ENCODE results near the gene BCKDHA.

Gene BCKDHA

DNA sequence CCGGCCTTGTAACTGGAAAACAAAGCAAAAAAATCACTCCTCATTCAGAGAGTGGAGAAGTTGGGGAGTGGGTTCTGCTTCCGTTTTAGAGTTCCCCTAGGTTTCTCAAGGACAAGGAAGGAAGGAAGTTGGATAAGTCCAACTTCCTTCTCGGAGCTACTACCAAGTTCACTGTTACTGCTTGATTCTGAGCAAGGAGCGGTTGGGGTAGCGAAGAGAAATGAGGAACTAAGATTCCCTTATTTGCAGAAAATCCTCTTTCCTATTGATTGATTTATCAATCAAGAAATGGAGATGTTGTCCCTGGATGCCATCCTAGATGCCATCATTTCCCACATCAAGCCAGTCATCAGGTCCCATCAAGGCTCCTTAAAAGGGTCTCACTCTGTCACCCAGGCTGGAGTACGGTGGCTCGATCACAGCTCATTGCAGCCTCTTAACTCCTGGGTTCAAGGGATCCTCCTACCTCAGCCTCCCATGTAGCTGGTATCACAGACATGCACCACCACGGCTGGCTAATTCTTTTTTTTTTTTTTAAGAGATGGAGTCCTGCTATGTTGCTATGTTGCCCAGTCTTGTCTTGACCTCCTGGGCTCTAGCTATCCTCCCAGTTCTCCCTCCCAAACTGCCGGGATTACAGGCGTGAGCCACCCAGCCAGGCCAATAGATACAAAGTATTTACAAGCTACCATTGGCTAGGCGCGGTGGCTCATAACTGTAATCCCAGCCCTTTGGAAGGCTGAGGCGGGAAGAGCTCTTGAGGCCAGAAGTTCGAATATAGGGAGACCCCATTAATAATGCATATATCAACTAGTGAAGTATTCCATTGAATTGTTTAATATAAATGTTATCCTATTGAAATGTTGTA is 32.9 kb upstream of the BCKDHA start:
- DNase-seq (ENCODE audit: low read depth in 1 of 2, low spot score in 1 of 2) = peak; percentile 56 to 78

DNA sequence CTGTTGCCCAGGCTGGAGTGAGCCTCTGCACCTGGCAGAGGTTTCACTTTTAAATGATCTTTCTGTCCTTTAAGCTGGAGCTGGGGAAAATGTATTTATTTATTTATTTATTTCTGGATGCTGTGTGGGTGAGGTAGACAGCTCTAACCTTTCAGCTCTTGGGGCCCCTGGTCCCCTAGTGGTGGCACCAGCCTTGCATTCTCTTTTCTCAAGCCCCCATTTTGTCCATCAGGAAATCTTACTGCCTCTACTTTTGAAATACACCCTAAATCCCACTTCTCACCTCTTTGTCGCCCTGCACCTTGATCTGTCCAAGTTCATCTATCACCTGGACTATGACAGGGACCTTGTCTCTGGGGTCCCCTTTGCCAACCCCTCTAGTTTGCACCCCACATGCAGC is 31.5 kb upstream of the BCKDHA start:
- H3K27ac ChIP-seq (replicated peaks) = no peak overlapping the region
- no peak for DNase-seq (ENCODE audit: low read depth in 1 of 2, low spot score in 1 of 2)
- TF ChIP-seq POLR2AphosphoS5 (IDR thresholded peaks at IDR 0.05; ENCODE audit: low read depth) = no peak
- no peak for TF ChIP-seq GABPA (IDR thresholded peaks at IDR 0.05; ENCODE audit: low read depth)
- no peak for TF ChIP-seq SPI1 (IDR thresholded peaks at IDR 0.05; ENCODE audit: borderline replicate concordance, low read depth)
- TF ChIP-seq, protein P1, sequence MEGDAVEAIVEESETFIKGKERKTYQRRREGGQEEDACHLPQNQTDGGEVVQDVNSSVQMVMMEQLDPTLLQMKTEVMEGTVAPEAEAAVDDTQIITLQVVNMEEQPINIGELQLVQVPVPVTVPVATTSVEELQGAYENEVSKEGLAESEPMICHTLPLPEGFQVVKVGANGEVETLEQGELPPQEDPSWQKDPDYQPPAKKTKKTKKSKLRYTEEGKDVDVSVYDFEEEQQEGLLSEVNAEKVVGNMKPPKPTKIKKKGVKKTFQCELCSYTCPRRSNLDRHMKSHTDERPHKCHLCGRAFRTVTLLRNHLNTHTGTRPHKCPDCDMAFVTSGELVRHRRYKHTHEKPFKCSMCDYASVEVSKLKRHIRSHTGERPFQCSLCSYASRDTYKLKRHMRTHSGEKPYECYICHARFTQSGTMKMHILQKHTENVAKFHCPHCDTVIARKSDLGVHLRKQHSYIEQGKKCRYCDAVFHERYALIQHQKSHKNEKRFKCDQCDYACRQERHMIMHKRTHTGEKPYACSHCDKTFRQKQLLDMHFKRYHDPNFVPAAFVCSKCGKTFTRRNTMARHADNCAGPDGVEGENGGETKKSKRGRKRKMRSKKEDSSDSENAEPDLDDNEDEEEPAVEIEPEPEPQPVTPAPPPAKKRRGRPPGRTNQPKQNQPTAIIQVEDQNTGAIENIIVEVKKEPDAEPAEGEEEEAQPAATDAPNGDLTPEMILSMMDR (IDR thresholded peaks at IDR 0.05; ENCODE audit: insufficient read depth, low read length) = no peak
- TF ChIP-seq, protein P2, sequence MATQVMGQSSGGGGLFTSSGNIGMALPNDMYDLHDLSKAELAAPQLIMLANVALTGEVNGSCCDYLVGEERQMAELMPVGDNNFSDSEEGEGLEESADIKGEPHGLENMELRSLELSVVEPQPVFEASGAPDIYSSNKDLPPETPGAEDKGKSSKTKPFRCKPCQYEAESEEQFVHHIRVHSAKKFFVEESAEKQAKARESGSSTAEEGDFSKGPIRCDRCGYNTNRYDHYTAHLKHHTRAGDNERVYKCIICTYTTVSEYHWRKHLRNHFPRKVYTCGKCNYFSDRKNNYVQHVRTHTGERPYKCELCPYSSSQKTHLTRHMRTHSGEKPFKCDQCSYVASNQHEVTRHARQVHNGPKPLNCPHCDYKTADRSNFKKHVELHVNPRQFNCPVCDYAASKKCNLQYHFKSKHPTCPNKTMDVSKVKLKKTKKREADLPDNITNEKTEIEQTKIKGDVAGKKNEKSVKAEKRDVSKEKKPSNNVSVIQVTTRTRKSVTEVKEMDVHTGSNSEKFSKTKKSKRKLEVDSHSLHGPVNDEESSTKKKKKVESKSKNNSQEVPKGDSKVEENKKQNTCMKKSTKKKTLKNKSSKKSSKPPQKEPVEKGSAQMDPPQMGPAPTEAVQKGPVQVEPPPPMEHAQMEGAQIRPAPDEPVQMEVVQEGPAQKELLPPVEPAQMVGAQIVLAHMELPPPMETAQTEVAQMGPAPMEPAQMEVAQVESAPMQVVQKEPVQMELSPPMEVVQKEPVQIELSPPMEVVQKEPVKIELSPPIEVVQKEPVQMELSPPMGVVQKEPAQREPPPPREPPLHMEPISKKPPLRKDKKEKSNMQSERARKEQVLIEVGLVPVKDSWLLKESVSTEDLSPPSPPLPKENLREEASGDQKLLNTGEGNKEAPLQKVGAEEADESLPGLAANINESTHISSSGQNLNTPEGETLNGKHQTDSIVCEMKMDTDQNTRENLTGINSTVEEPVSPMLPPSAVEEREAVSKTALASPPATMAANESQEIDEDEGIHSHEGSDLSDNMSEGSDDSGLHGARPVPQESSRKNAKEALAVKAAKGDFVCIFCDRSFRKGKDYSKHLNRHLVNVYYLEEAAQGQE (IDR thresholded peaks at IDR 0.05; ENCODE audit: insufficient replicate concordance, low read depth) = no peak
- no peak overlapping the region for H3K4me3 ChIP-seq (replicated peaks; ENCODE audit: insufficient read depth, low read length)
- no peaks in the 10 kb centered on the region for H3K27me3 ChIP-seq (ENCODE audit: insufficient read depth, poor library complexity, severe bottlenecking)

More for the DNA sequence above, 32.9 kb upstream of the BCKDHA start:
- TF ChIP-seq SPI1 (IDR thresholded peaks at IDR 0.05; ENCODE audit: borderline replicate concordance, low read depth) = peak; percentile 62; the same call in 1 of the 2 replicates
- TF ChIP-seq, protein P2 (IDR thresholded peaks at IDR 0.05; ENCODE audit: insufficient replicate concordance, low read depth) = no peak
- TF ChIP-seq, protein P1 (IDR thresholded peaks at IDR 0.05; ENCODE audit: insufficient read depth, low read length) = no peak
- TF ChIP-seq GABPA (IDR thresholded peaks at IDR 0.05; ENCODE audit: low read depth) = no peak
- no peak for TF ChIP-seq POLR2AphosphoS5 (IDR thresholded peaks at IDR 0.05; ENCODE audit: low read depth)
- peak overlapping the region; percentile 100 for H3K27ac ChIP-seq (replicated peaks)
- no peaks in the 10 kb centered on the region for H3K27me3 ChIP-seq (ENCODE audit: insufficient read depth, poor library complexity, severe bottlenecking)
- peak overlapping the region; percentile 53 for H3K4me3 ChIP-seq (replicated peaks; ENCODE audit: insufficient read depth, low read length)

DNA sequence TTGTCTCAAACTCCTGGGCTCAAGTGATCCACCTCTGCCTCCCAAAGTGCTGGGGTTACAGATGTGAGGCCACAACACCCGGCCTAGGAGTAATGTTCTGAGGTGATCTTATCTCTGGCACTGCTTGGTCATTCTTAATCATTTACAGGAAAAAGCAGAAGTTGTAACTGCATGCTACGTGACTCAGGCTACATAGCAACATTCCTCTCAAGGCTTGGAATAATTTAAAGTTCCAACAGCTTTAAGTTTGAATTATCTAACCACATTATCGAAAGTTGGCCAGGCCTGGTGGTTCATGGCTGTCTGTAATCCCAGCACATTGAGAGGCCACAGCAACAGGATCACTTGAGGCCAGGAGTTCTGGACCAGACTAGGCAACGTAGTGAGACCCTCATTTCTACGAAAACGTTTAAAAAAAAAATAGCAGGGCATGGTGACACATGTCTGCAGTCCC is 29.7 kb upstream of the BCKDHA start:
- H3K27me3 ChIP-seq (ENCODE audit: insufficient read depth, poor library complexity, severe bottlenecking) = no peaks in the 10 kb centered on the region
- DNase-seq (ENCODE audit: low read depth in 1 of 2, low spot score in 1 of 2) = peak in 1 of 2 experiments; percentile 69
- peak overlapping the region; percentile 79 for H3K27ac ChIP-seq (replicated peaks)
- H3K4me3 ChIP-seq (replicated peaks; ENCODE audit: insufficient read depth, low read length) = no peak overlapping the region
- TF ChIP-seq SPI1 (IDR thresholded peaks at IDR 0.05; ENCODE audit: borderline replicate concordance, low read depth) (peak; percentile 13; the same call in 1 of the 2 replicates), GABPA (IDR thresholded peaks at IDR 0.05; ENCODE audit: low read depth) (no peak), POLR2AphosphoS5 (IDR thresholded peaks at IDR 0.05; ENCODE audit: low read depth) (no peak)
- TF ChIP-seq, protein P1 (IDR thresholded peaks at IDR 0.05; ENCODE audit: insufficient read depth, low read length) = no peak
- TF ChIP-seq, protein P2 (IDR thresholded peaks at IDR 0.05; ENCODE audit: insufficient replicate concordance, low read depth) = no peak
